Mononuclear cell (primary cell): ENCODE measurements around the gene SLC22A15. TPM values are rescaled to one million over a fixed set of nuclear protein-coding genes. Genes with fewer than 3 reads are reported as not detected.

Source experiments
- H3K27me3 ChIP-seq: 2 replicates; pipeline ENCODE4 v1.6.0; 2011; ENCODE audit warnings: low read length, control low read depth; ENCODE audit not compliant: insufficient read depth
- H3K4me1 ChIP-seq: 2 replicates; pipeline ENCODE4 v1.5.1; 2011; ENCODE audit warnings: mild to moderate bottlenecking, low read length, control low read depth; ENCODE audit not compliant: insufficient read depth
- H3K4me3 ChIP-seq: 2 replicates; pipeline ENCODE4 v1.5.1; 2011; ENCODE audit warnings: mild to moderate bottlenecking, low read length, moderate library complexity
- H3K9me3 ChIP-seq: 2 replicates; pipeline ENCODE4 v1.5.1; 2011; ENCODE audit warnings: low read depth, mild to moderate bottlenecking, control low read depth, low read length
- total RNA-seq: library from RNA; depleted of rRNA; stranded (reverse); fragments of >200 nt; gene quantifications from one replicate; pipeline ENCODE4 v1.2.3, GENCODE V29; 2012

Gene SLC22A15
- total RNA-seq, 1 donor = 6.4 TPM

- Histone ChIP-seq H3K4me3 (no peak overlapping the region), H3K27me3 (no peaks in the 10 kb centered on the region), H3K4me1 (peaks cover 42% of the 10 kb centered on the region), H3K9me3 (peaks cover 8% of the 10 kb centered on the region)
Measured at GRCh38 chr1:116002781-116003420, 26.6 kb downstream of the SLC22A15 start.

- Histone ChIP-seq H3K27me3 (no peaks in the 10 kb centered on the region), H3K9me3 (no peaks in the 10 kb centered on the region), H3K4me3 (no peak overlapping the region), H3K4me1 (peaks cover 47% of the 10 kb centered on the region)
Measured at GRCh38 chr1:116003823-116004222, 27.5 kb downstream of the SLC22A15 start.

GRCh38 chr1:116006486-116006964 is 30.2 kb downstream of the SLC22A15 start:
- Histone ChIP-seq H3K4me1 (peaks cover 47% of the 10 kb centered on the region), H3K9me3 (no peaks in the 10 kb centered on the region), H3K27me3 (no peaks in the 10 kb centered on the region), H3K4me3 (no peak overlapping the region)

- Histone ChIP-seq H3K27me3 (no peaks in the 10 kb centered on the region), H3K4me3 (no peak overlapping the region), H3K4me1 (peaks cover 28% of the 10 kb centered on the region), H3K9me3 (no peaks in the 10 kb centered on the region)
Measured at GRCh38 chr1:116008656-116009390, 32.5 kb downstream of the SLC22A15 start.

- H3K4me3 ChIP-seq = no peak overlapping the region
- peaks cover 6% of the 10 kb centered on the region for H3K4me1 ChIP-seq
- H3K27me3 ChIP-seq = no peaks in the 10 kb centered on the region
- H3K9me3 ChIP-seq = no peaks in the 10 kb centered on the region
Measured at GRCh38 chr1:116012716-116013115, 36.4 kb downstream of the SLC22A15 start.

GRCh38 chr1:116015679-116016078 is 39.4 kb downstream of the SLC22A15 start:
- no peaks in the 10 kb centered on the region for H3K9me3 ChIP-seq
- no peaks in the 10 kb centered on the region for H3K4me1 ChIP-seq
- no peaks in the 10 kb centered on the region for H3K27me3 ChIP-seq
- no peak overlapping the region for H3K4me3 ChIP-seq

GRCh38 chr1:116018007-116018406 is 41.7 kb downstream of the SLC22A15 start:
- H3K27me3 ChIP-seq = no peaks in the 10 kb centered on the region
- H3K4me1 ChIP-seq = peaks cover 4% of the 10 kb centered on the region
- no peaks in the 10 kb centered on the region for H3K9me3 ChIP-seq
- H3K4me3 ChIP-seq = no peak overlapping the region

- Histone ChIP-seq H3K4me3 (no peak overlapping the region), H3K4me1 (peaks cover 4% of the 10 kb centered on the region), H3K27me3 (no peaks in the 10 kb centered on the region), H3K9me3 (no peaks in the 10 kb centered on the region)
Measured at GRCh38 chr1:116019653-116020253, 43.4 kb downstream of the SLC22A15 start.

- Histone ChIP-seq H3K4me1 (peaks cover 4% of the 10 kb centered on the region), H3K9me3 (no peaks in the 10 kb centered on the region), H3K4me3 (no peak overlapping the region), H3K27me3 (no peaks in the 10 kb centered on the region)
Measured at GRCh38 chr1:116020668-116021272, 44.5 kb downstream of the SLC22A15 start.

- H3K9me3 ChIP-seq = no peaks in the 10 kb centered on the region
- H3K4me3 ChIP-seq = no peak overlapping the region
- H3K4me1 ChIP-seq = peaks cover 4% of the 10 kb centered on the region
- no peaks in the 10 kb centered on the region for H3K27me3 ChIP-seq
Measured at GRCh38 chr1:116024626-116025025, 48.3 kb downstream of the SLC22A15 start.

- H3K4me1 ChIP-seq = peaks cover 4% of the 10 kb centered on the region
- no peak overlapping the region for H3K4me3 ChIP-seq
- no peaks in the 10 kb centered on the region for H3K9me3 ChIP-seq
- H3K27me3 ChIP-seq = no peaks in the 10 kb centered on the region
Measured at GRCh38 chr1:116026631-116027030, 50.3 kb downstream of the SLC22A15 start.

- Histone ChIP-seq H3K4me1 (no peaks in the 10 kb centered on the region), H3K9me3 (no peaks in the 10 kb centered on the region), H3K27me3 (no peaks in the 10 kb centered on the region), H3K4me3 (no peak overlapping the region)
Measured at GRCh38 chr1:116031302-116031835, 55.1 kb downstream of the SLC22A15 start.

GRCh38 chr1:116033322-116033721 is 57.0 kb downstream of the SLC22A15 start:
- Histone ChIP-seq H3K4me3 (no peak overlapping the region), H3K4me1 (no peaks in the 10 kb centered on the region), H3K27me3 (no peaks in the 10 kb centered on the region), H3K9me3 (no peaks in the 10 kb centered on the region)

- Histone ChIP-seq H3K27me3 (no peaks in the 10 kb centered on the region), H3K4me1 (no peaks in the 10 kb centered on the region), H3K9me3 (no peaks in the 10 kb centered on the region), H3K4me3 (no peak overlapping the region)
Measured at GRCh38 chr1:116036255-116036654, 59.9 kb downstream of the SLC22A15 start.

GRCh38 chr1:116038679-116039078 is 62.4 kb downstream of the SLC22A15 start:
- no peaks in the 10 kb centered on the region for H3K27me3 ChIP-seq
- H3K4me1 ChIP-seq = no peaks in the 10 kb centered on the region
- no peaks in the 10 kb centered on the region for H3K9me3 ChIP-seq
- H3K4me3 ChIP-seq = no peak overlapping the region
